ENCODE measurements around the gene ALG14. TPM values are rescaled to one million over a fixed set of nuclear protein-coding genes. Genes with fewer than 3 reads are reported as not detected.

The ALG14 gene
- total RNA-seq, 1 donor from 2014 or later = 0.92 TPM

- no peak for TF ChIP-seq CTCF (IDR thresholded peaks at IDR 0.05; ENCODE audit: insufficient read depth, low read length, poor library complexity, severe bottlenecking)
- Histone ChIP-seq H3K27me3 (ENCODE audit: control insufficient read depth, insufficient read depth, low read length) (no peaks in the 10 kb centered on the region), H3K36me3 (ENCODE audit: control insufficient read depth, insufficient read depth, low read length) (no peaks in the 10 kb centered on the region), H3K4me3 (ENCODE audit: low read depth, low read length) (no peak overlapping the region)
- no peak for DNase-seq (ENCODE audit: low read depth)
Observed at GRCh38 chr1:95108792-95109191, 36.0 kb upstream of the ALG14 start.

GRCh38 chr1:95098196-95098595, 25.4 kb upstream of the ALG14 start:
- H3K27me3 ChIP-seq (ENCODE audit: control insufficient read depth, insufficient read depth, low read length) = no peaks in the 10 kb centered on the region
- no peak for DNase-seq (ENCODE audit: low read depth)
- H3K4me3 ChIP-seq (ENCODE audit: low read depth, low read length) = no peak overlapping the region
- no peaks in the 10 kb centered on the region for H3K36me3 ChIP-seq (ENCODE audit: control insufficient read depth, insufficient read depth, low read length)
- no peak for TF ChIP-seq CTCF (IDR thresholded peaks at IDR 0.05; ENCODE audit: insufficient read depth, low read length, poor library complexity, severe bottlenecking)

- no peak overlapping the region for H3K4me3 ChIP-seq (ENCODE audit: low read depth, low read length)
- no peaks in the 10 kb centered on the region for H3K36me3 ChIP-seq (ENCODE audit: control insufficient read depth, insufficient read depth, low read length)
- no peak for TF ChIP-seq CTCF (IDR thresholded peaks at IDR 0.05; ENCODE audit: insufficient read depth, low read length, poor library complexity, severe bottlenecking)
- no peak for DNase-seq (ENCODE audit: low read depth)
- H3K27me3 ChIP-seq (ENCODE audit: control insufficient read depth, insufficient read depth, low read length) = no peaks in the 10 kb centered on the region
Observed at GRCh38 chr1:95097426-95097825, 24.7 kb upstream of the ALG14 start.

- no peak for DNase-seq (ENCODE audit: low read depth)
Observed at GRCh38 chr1:95096218-95096841, 23.6 kb upstream of the ALG14 start.

GRCh38 chr1:95095833-95096217, 23.1 kb upstream of the ALG14 start:
- no peak overlapping the region for H3K4me3 ChIP-seq (ENCODE audit: low read depth, low read length)

More at GRCh38 chr1:95096218-95096841, 23.6 kb upstream of the ALG14 start:
- Histone ChIP-seq H3K27me3 (ENCODE audit: control insufficient read depth, insufficient read depth, low read length) (no peaks in the 10 kb centered on the region), H3K4me3 (ENCODE audit: low read depth, low read length) (no peak overlapping the region), H3K36me3 (ENCODE audit: control insufficient read depth, insufficient read depth, low read length) (no peaks in the 10 kb centered on the region)
- no peak for TF ChIP-seq CTCF (IDR thresholded peaks at IDR 0.05; ENCODE audit: insufficient read depth, low read length, poor library complexity, severe bottlenecking)

More at GRCh38 chr1:95095833-95096217, 23.1 kb upstream of the ALG14 start:
- Histone ChIP-seq H3K36me3 (ENCODE audit: control insufficient read depth, insufficient read depth, low read length) (no peaks in the 10 kb centered on the region), H3K27me3 (ENCODE audit: control insufficient read depth, insufficient read depth, low read length) (no peaks in the 10 kb centered on the region)
- DNase-seq (ENCODE audit: low read depth) = no peak
- no peak for TF ChIP-seq CTCF (IDR thresholded peaks at IDR 0.05; ENCODE audit: insufficient read depth, low read length, poor library complexity, severe bottlenecking)

All from kidney epithelial cell (primary cell).